KBM-7 (cell line): ENCODE measurements around the gene HPN.

Experiments used
- DNase-seq: peaks from one replicate; pipeline ENCODE4 v3.0.0-alpha.2; 2015
- in situ Hi-C: fragments of 300-500 bp; cut with MboI; formaldehyde crosslinking; loops from 2 replicates; pipeline ENCODE4 v1.14.3; 2020; ENCODE audit warnings: low sequenced_read_pairs, low pct_unique_long_range_greater_than_20kb, mixed read lengths

Gene HPN

GRCh38 chr19:35109395-35110112 is 68.0 kb downstream of the HPN start:
- no peak for DNase-seq
- in situ Hi-C loops, result no loop called here

DNA sequence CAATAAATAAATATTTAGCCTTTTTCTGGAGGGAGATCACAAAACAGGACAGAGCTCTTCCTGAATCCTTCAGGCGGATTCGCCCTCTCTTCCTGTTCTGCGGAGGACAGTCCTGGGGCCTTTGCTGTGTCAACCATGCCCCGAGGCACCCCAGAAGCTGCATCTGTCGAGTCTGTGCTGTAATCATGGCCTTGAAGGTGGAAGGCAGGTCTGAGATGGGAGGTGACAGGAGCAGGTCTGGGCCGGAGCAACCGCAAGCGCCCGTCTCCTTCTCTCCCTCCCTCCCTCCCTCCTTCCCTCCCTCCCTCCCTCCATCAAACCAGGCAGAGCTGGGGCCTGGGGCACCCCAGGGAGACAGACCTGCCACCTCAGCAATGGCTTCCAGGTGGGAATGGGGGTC is 69.5 kb downstream of the HPN start:
- in situ Hi-C loops, result no loop called here
- no peak for DNase-seq

DNA sequence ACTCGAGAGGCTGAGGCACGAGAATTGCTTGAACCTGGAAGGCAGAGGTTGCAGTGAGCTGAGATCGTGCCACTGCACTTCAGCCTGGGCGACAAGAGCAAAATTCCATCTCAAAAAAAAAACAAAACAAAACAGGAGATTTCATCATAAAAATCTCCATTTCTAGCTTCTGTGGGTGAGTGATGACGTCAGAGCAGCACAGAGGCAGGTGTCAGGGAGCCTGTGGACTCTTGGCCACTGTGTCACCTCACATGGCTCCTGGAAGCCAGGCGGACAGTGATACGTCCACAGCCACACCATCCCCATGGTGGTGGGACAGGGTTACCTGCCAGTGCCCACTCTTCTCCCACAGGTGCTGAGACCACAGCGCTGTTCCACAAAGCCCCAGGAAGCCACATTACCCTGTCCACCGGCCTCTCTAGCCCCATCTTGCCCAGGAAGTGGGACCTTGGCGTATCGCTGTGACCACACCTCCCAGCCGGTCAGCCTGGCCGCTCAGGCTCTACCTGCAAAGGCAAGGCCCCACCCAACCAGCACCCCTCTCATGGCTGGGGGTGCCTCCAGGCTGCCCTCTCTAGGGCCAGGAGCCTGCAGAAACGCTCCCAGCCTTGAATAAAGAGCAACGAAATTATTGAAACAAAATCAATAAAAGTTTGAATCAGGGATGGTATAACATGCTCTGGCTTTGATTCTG is 71.6 kb downstream of the HPN start:
- in situ Hi-C loops, result no loop called here
- DNase-seq, result no peak

GRCh38 chr19:35114353-35115176 is 73.0 kb downstream of the HPN start:
- peak; percentile 71 for DNase-seq
- in situ Hi-C loops, result no loop called here

GRCh38 chr19:35115177-35115951 is 73.8 kb downstream of the HPN start, which contains the start of gene FXYD3:
FXYD3 (plus strand) TSS chr19:35115823; CDS start chr19:35119377, 3,554 bp downstream.
- DNase-seq, result no peak
- in situ Hi-C loops, result no loop called here
